AG04450 (cell line): ENCODE measurements around the gene KLF9. TPM values are rescaled to one million over a fixed set of nuclear protein-coding genes. Genes with fewer than 3 reads are reported as not detected.

Experiments used
- CTCF ChIA-PET: fragments of 300-600, 350-600 bp; formaldehyde crosslinking; extraction: SDS; loops from one replicate; lab custom pipeline; 2022; ENCODE audit warnings: antibody characterized with exemption, inconsistent platforms; lab: Charles Lee
- POLR2A ChIA-PET: fragments of 350-600 bp; formaldehyde crosslinking; extraction: SDS; loops from one replicate; lab custom pipeline; 2021; ENCODE audit warnings: antibody characterized with exemption, inconsistent platforms; lab: Yijun Ruan, JAX
- DNase-seq: peaks from one replicate; pipeline ENCODE4 v3.0.0-alpha.2; 2011; ENCODE audit warnings: low read depth, low spot score
- H3K27ac ChIP-seq: one replicate; pipeline ENCODE4 v1.5.1; 2012; ENCODE audit warnings: low read depth, low read length, control low read depth
- H3K27me3 ChIP-seq: one replicate; pipeline ENCODE4 v1.6.0; 2012; ENCODE audit warnings: low read length; ENCODE audit not compliant: control insufficient read depth, insufficient read depth
- H3K4me3 ChIP-seq: 2 replicates; pipeline ENCODE4 v1.5.1; 2011; ENCODE audit warnings: mild to moderate bottlenecking, low read depth, low read length, control low read depth
- H3K9me3 ChIP-seq: 2 replicates; pipeline ENCODE4 v1.5.1; 2012; ENCODE audit warnings: low read length; ENCODE audit not compliant: control insufficient read depth, insufficient read depth
- CTCF ChIP-seq: IDR thresholded peaks from 2 replicates; pipeline ENCODE4 v1.5.1; 2011; ENCODE audit warnings: low read depth, low read length, control low read depth, inconsistent platforms
- polyA plus RNA-seq: library from polyadenylated mRNA; depleted of rRNA; stranded (reverse); fragments of >200 nt; gene quantifications from 2 replicates; pipeline ENCODE4 v1.2.3, GENCODE V29; 2011

The KLF9 gene
- polyA plus RNA-seq, 1 experiment, result 14.9 TPM

GRCh38 chr9:70420441-70421271 is 6.2 kb upstream of the KLF9 start:
- Histone ChIP-seq H3K4me3 (peak overlapping the region; percentile 74), H3K27ac (peak overlapping the region; percentile 100), H3K9me3 (no peaks in the 10 kb centered on the region), H3K27me3 (no peaks in the 10 kb centered on the region)
- TF ChIP-seq CTCF, result no peak
- ChIA-PET CTCF (interaction anchor here (0.9 to 2.0 kb wide), 2 partner anchors 64 to 182 kb away, joined by 3 to 10 read pairs; no protein-coding TSS in a partner anchor), POLR2A (interaction anchor here (0.5 to 4.6 kb wide), 19 partner anchors 10 to 1272 kb away, joined by 3 to 73 read pairs (median 5); no protein-coding TSS in a partner anchor)
- DNase-seq, result no peak

- Histone ChIP-seq H3K9me3 (no peaks in the 10 kb centered on the region), H3K4me3 (peak overlapping the region; percentile 74), H3K27me3 (no peaks in the 10 kb centered on the region), H3K27ac (peak overlapping the region; percentile 100)
- no peak; the same call in 1 of the 2 replicates for TF ChIP-seq CTCF
- CTCF ChIA-PET, result interaction anchor here (0.9 to 3.4 kb wide), 4 partner anchors 8 to 183 kb away, joined by 3 to 25 read pairs (median 6); no protein-coding TSS in a partner anchor
- POLR2A ChIA-PET, result interaction anchor here (0.6 to 4.6 kb wide), 27 partner anchors 9 to 1271 kb away, joined by 3 to 73 read pairs (median 4); no protein-coding TSS in a partner anchor
- peak; percentile 92 for DNase-seq
Measured at GRCh38 chr9:70419556-70420440, 5.3 kb upstream of the KLF9 start.

GRCh38 chr9:70418822-70419555 is 4.5 kb upstream of the KLF9 start:
- Histone ChIP-seq H3K27ac (peak overlapping the region; percentile 100), H3K4me3 (peak overlapping the region; percentile 65), H3K9me3 (no peaks in the 10 kb centered on the region), H3K27me3 (no peaks in the 10 kb centered on the region)
- ChIA-PET CTCF (interaction anchor here (0.7 to 3.4 kb wide), 6 partner anchors 9 to 183 kb away, joined by 3 to 25 read pairs (median 4); no protein-coding TSS in a partner anchor), POLR2A (interaction anchor here (0.6 to 4.6 kb wide), 28 partner anchors 8 to 1263 kb away, joined by 3 to 73 read pairs (median 5); no protein-coding TSS in a partner anchor)
- peak; percentile 95 for DNase-seq
- TF ChIP-seq CTCF, result no peak

GRCh38 chr9:70415476-70415875 is 1.0 kb upstream of the KLF9 start:
- no peaks in the 10 kb centered on the region; the same call in 1 of the 2 replicates for H3K9me3 ChIP-seq
- no peak overlapping the region for H3K27ac ChIP-seq
- H3K4me3 ChIP-seq, result no peak overlapping the region
- H3K27me3 ChIP-seq, result no peaks in the 10 kb centered on the region
- ChIA-PET CTCF (interaction anchor here (0.6 to 2.2 kb wide), 3 partner anchors 69 to 187 kb away, joined by 4 to 18 read pairs (median 9); no protein-coding TSS in a partner anchor), POLR2A (no interaction called here)
- DNase-seq, result no peak
- TF ChIP-seq CTCF, result no peak
